ENCODE results near the gene EPB41L4B.

The EPB41L4B gene

GRCh38 chr9:109272745-109273144, 48.1 kb downstream of the EPB41L4B start:
- no peak overlapping the region for H3K4me3 ChIP-seq (ENCODE audit: low read length, poor library complexity, severe bottlenecking)
- H2AFZ ChIP-seq (ENCODE audit: low read length), result no peak overlapping the region
- no peaks in the 10 kb centered on the region for H3K36me3 ChIP-seq (ENCODE audit: insufficient read depth, low read length)
- no peak overlapping the region for H3K4me2 ChIP-seq (ENCODE audit: low read depth, low read length, poor library complexity, severe bottlenecking)
- H3K4me1 ChIP-seq (ENCODE audit: insufficient read depth, low read length, poor library complexity, severe bottlenecking), result no peaks in the 10 kb centered on the region
- no peak overlapping the region for H3K9ac ChIP-seq (ENCODE audit: low read depth, low read length, poor library complexity, severe bottlenecking)
- H3K79me2 ChIP-seq (ENCODE audit: insufficient read depth, low read length), result no peaks in the 10 kb centered on the region
- no peaks in the 10 kb centered on the region for H3K9me2 ChIP-seq (replicated peaks; ENCODE audit: low read depth, low read length)
- no peaks in the 10 kb centered on the region for H3K9me3 ChIP-seq (ENCODE audit: insufficient read depth, low read depth, low read length)
- H3K27me3 ChIP-seq (ENCODE audit: insufficient read depth, low read length, poor library complexity, severe bottlenecking), result no peaks in the 10 kb centered on the region
- TF ChIP-seq EZH2phosphoT487 (IDR thresholded peaks at IDR 0.05; ENCODE audit: borderline replicate concordance), result no peak
- no peaks in the 10 kb centered on the region for H3F3A ChIP-seq (ENCODE audit: low read depth)
- no peaks in the 10 kb centered on the region for H4K20me1 ChIP-seq (ENCODE audit: insufficient read depth, low read length, poor library complexity, severe bottlenecking)

DNA sequence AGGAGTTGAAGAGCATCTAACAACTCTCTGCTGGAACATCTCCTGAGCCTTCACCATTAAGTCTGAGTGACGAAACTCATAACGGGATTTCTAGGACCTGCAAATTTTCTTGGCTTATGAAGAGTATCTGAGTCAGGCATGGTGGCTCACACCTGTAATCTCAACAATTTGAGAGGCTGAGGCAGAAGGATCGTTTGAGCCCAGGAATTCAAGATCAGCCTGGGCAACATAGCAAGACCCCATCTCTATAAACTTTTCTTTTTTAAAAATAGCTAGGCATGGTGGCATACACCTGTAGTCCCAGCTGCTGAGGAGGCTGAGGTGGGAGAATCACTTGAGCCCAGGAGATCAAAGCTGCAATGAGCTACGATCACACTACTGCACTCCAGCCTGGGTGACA, 48.8 kb downstream of the EPB41L4B start:
- H3F3A ChIP-seq (ENCODE audit: low read depth), result no peaks in the 10 kb centered on the region
- no peaks in the 10 kb centered on the region for H3K9me3 ChIP-seq (ENCODE audit: insufficient read depth, low read depth, low read length)
- H3K79me2 ChIP-seq (ENCODE audit: insufficient read depth, low read length), result no peaks in the 10 kb centered on the region
- no peak overlapping the region for H3K4me2 ChIP-seq (ENCODE audit: low read depth, low read length, poor library complexity, severe bottlenecking)
- H3K27me3 ChIP-seq (ENCODE audit: insufficient read depth, low read length, poor library complexity, severe bottlenecking), result no peaks in the 10 kb centered on the region
- TF ChIP-seq, protein P1, sequence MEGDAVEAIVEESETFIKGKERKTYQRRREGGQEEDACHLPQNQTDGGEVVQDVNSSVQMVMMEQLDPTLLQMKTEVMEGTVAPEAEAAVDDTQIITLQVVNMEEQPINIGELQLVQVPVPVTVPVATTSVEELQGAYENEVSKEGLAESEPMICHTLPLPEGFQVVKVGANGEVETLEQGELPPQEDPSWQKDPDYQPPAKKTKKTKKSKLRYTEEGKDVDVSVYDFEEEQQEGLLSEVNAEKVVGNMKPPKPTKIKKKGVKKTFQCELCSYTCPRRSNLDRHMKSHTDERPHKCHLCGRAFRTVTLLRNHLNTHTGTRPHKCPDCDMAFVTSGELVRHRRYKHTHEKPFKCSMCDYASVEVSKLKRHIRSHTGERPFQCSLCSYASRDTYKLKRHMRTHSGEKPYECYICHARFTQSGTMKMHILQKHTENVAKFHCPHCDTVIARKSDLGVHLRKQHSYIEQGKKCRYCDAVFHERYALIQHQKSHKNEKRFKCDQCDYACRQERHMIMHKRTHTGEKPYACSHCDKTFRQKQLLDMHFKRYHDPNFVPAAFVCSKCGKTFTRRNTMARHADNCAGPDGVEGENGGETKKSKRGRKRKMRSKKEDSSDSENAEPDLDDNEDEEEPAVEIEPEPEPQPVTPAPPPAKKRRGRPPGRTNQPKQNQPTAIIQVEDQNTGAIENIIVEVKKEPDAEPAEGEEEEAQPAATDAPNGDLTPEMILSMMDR (conservative IDR thresholded peaks at IDR 0.05; ENCODE audit: low read length), result no peak
- no peak overlapping the region for H3K9ac ChIP-seq (ENCODE audit: low read depth, low read length, poor library complexity, severe bottlenecking)
- no peaks in the 10 kb centered on the region for H3K4me1 ChIP-seq (ENCODE audit: insufficient read depth, low read length, poor library complexity, severe bottlenecking)
- H4K20me1 ChIP-seq (ENCODE audit: insufficient read depth, low read length, poor library complexity, severe bottlenecking), result no peaks in the 10 kb centered on the region
- H3K9me2 ChIP-seq (replicated peaks; ENCODE audit: low read depth, low read length), result no peaks in the 10 kb centered on the region
- H3K4me3 ChIP-seq (ENCODE audit: low read length, poor library complexity, severe bottlenecking), result no peak overlapping the region
- no peaks in the 10 kb centered on the region for H3K36me3 ChIP-seq (ENCODE audit: insufficient read depth, low read length)
- no peak overlapping the region for H2AFZ ChIP-seq (ENCODE audit: low read length)

- Histone ChIP-seq H3K79me2 (ENCODE audit: insufficient read depth, low read length) (no peaks in the 10 kb centered on the region), H3K4me3 (ENCODE audit: low read length, poor library complexity, severe bottlenecking) (no peak overlapping the region), H3K4me2 (ENCODE audit: low read depth, low read length, poor library complexity, severe bottlenecking) (no peak overlapping the region), H3K9me3 (ENCODE audit: insufficient read depth, low read depth, low read length) (no peaks in the 10 kb centered on the region), H3K27me3 (ENCODE audit: insufficient read depth, low read length, poor library complexity, severe bottlenecking) (no peaks in the 10 kb centered on the region), H3K4me1 (ENCODE audit: insufficient read depth, low read length, poor library complexity, severe bottlenecking) (no peaks in the 10 kb centered on the region), H3K36me3 (ENCODE audit: insufficient read depth, low read length) (no peaks in the 10 kb centered on the region), H3K9ac (ENCODE audit: low read depth, low read length, poor library complexity, severe bottlenecking) (no peak overlapping the region), H3F3A (ENCODE audit: low read depth) (no peaks in the 10 kb centered on the region), H3K9me2 (replicated peaks; ENCODE audit: low read depth, low read length) (no peaks in the 10 kb centered on the region), H4K20me1 (ENCODE audit: insufficient read depth, low read length, poor library complexity, severe bottlenecking) (no peaks in the 10 kb centered on the region), H2AFZ (ENCODE audit: low read length) (no peak overlapping the region)
- TF ChIP-seq, protein P1 (conservative IDR thresholded peaks at IDR 0.05; ENCODE audit: low read length), result no peak
- no peak for TF ChIP-seq EZH2phosphoT487 (IDR thresholded peaks at IDR 0.05; ENCODE audit: borderline replicate concordance)
These were observed 49.6 kb downstream of the EPB41L4B start for GRCh38 chr9:109270971-109271925.
